Measurements from ENCODE around the gene SLC22A13. TPM values are rescaled to one million over a fixed set of nuclear protein-coding genes. Genes with fewer than 3 reads are reported as not detected.

SLC22A13 gene
- total RNA-seq, 4 donors from 2014 or later: 0.78 TPM; not detected in 3

- WGBS, 2 donors: 82 to 90% methylated on average over 3 to 4 of the region's 5 CpGs
These were observed 41.3 kb downstream of the SLC22A13 start for GRCh38 chr3:38306941-38307340.

DNA sequence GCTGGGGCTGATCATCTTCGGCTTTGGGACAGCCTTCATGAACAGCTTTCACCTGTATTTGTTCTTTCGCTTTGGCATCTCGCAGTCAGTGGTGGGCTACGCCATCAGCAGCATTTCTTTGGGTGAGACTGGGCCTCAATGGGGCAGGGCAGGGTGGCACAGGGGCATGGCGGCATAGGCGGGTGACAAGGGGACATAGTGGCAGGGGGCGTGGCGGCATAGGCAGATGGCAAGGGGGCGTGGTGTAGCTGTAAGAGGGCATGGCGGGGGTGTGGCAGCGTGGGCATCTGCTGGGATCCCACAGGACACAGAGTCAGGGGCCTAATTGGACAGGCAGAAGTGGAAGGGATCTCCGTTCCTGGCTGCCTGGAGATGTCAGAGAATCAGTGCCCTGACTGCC lies 42.0 kb downstream of the SLC22A13 start:
- Histone ChIP-seq H3K27me3 (no peaks in the 10 kb centered on the region), H3K36me3 (no peaks in the 10 kb centered on the region), H3K9me3 (peaks cover 0 to 4% (median 0%) of the 10 kb centered on the region in 4 donors), H3K4me3 (no peak overlapping the region), H3K4me1 (no peaks in the 10 kb centered on the region), H3K27ac (no peak overlapping the region)
- TF ChIP-seq EP300 (IDR thresholded peaks at IDR 0.05) (no peak), POLR2A (IDR thresholded peaks at IDR 0.05) (no peak)
- TF ChIP-seq, protein P1, sequence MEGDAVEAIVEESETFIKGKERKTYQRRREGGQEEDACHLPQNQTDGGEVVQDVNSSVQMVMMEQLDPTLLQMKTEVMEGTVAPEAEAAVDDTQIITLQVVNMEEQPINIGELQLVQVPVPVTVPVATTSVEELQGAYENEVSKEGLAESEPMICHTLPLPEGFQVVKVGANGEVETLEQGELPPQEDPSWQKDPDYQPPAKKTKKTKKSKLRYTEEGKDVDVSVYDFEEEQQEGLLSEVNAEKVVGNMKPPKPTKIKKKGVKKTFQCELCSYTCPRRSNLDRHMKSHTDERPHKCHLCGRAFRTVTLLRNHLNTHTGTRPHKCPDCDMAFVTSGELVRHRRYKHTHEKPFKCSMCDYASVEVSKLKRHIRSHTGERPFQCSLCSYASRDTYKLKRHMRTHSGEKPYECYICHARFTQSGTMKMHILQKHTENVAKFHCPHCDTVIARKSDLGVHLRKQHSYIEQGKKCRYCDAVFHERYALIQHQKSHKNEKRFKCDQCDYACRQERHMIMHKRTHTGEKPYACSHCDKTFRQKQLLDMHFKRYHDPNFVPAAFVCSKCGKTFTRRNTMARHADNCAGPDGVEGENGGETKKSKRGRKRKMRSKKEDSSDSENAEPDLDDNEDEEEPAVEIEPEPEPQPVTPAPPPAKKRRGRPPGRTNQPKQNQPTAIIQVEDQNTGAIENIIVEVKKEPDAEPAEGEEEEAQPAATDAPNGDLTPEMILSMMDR (IDR thresholded peaks at IDR 0.05): no peak
- DNase-seq (ENCODE audit: low spot score in 2 of 2): no peak
- WGBS, 2 donors: 85 to 91% methylated on average over 11 to 12 of the region's 12 CpGs

More at GRCh38 chr3:38306941-38307340, 41.3 kb downstream of the SLC22A13 start:
- no peak for DNase-seq (ENCODE audit: low spot score in 2 of 2)
- no peak for TF ChIP-seq EP300 (IDR thresholded peaks at IDR 0.05)
- TF ChIP-seq POLR2A (IDR thresholded peaks at IDR 0.05): no peak
- TF ChIP-seq, protein P1 (IDR thresholded peaks at IDR 0.05): no peak
- Histone ChIP-seq H3K36me3 (no peaks in the 10 kb centered on the region), H3K4me1 (no peaks in the 10 kb centered on the region), H3K27me3 (no peaks in the 10 kb centered on the region), H3K9me3 (peaks cover 0 to 4% (median 0%) of the 10 kb centered on the region in 4 donors), H3K27ac (no peak overlapping the region), H3K4me3 (no peak overlapping the region)

DNA sequence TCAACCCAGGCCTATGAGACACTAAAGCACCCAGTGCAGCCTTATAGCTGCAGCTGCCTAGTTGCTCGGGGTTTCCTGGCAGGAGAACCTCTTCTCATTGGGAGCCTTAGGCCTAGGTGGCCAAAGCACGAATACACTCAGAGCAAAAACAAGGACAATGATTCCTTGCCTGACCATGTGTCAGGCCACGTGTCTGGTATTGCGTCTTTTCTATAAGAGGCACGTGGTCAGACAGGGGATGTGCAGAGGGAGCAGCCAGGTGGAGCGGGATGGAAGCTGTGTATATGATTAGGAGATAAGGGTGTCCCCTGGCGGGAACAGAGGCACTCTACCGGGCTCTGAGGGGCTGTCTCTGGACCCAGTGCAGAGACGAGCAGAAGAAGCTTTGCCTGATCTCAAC lies 42.8 kb downstream of the SLC22A13 start:
- DNase-seq (ENCODE audit: low spot score in 2 of 2): no peak
- H3K27ac ChIP-seq: no peak overlapping the region
- no peaks in the 10 kb centered on the region for H3K36me3 ChIP-seq
- TF ChIP-seq POLR2A (IDR thresholded peaks at IDR 0.05) (no peak), EP300 (IDR thresholded peaks at IDR 0.05) (no peak)
- TF ChIP-seq, protein P1 (IDR thresholded peaks at IDR 0.05): no peak
- 86 to 90% methylated on average over 9 of the region's 9 CpGs for WGBS, 2 donors
- H3K27me3 ChIP-seq: no peaks in the 10 kb centered on the region
- H3K4me1 ChIP-seq: no peaks in the 10 kb centered on the region
- H3K4me3 ChIP-seq: no peak overlapping the region
- peaks cover 0 to 4% (median 0%) of the 10 kb centered on the region in 4 donors for H3K9me3 ChIP-seq

DNA sequence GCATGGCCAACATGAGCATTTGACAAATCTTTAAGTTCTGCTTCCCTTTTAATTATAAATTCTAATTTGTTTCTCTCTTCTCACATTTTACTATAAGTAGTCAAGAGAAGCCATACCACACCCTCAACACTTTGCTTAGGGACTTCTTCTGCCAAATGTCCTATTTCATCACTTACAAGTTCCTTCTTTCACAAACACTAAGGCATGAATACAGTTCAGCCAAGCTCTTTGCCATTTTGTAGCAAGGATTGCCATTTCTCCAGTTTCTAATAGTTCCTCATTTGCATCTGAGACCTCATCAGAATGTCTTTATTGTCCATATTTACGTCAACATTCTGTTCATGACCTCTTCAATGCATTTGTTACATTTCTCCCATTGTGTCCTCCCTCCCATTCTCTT lies 45.9 kb downstream of the SLC22A13 start:
- Histone ChIP-seq H3K27ac (no peak overlapping the region), H3K9me3 (no peaks in the 10 kb centered on the region), H3K4me1 (no peaks in the 10 kb centered on the region), H3K4me3 (no peak overlapping the region), H3K36me3 (no peaks in the 10 kb centered on the region), H3K27me3 (no peaks in the 10 kb centered on the region)
- no peak for DNase-seq (ENCODE audit: low spot score in 2 of 2)
- TF ChIP-seq EP300 (IDR thresholded peaks at IDR 0.05): no peak
- no peak for TF ChIP-seq POLR2A (IDR thresholded peaks at IDR 0.05)
- TF ChIP-seq, protein P1 (IDR thresholded peaks at IDR 0.05): no peak
- WGBS, 2 donors: 58 to 61% methylated on average over 1 of the region's 1 CpG

DNA sequence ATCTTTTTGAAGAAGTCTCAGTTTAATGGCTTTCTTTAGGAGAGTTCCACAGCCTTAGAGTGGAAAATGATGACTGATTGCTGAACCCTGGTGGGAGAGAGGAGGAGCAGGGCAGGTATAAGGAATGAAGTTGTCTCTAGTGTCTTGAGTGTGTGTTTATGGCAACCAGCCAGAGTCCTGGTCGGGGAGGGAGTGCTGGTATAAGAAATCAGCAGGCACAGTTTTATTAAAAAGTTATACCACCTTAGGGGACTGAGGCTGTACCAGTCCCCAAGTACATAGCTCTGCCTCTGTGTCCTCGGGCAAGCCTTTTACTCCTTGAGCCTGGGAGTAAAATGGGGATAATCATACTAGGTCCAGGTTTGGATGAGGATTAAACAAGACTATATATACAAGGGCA lies 46.3 kb downstream of the SLC22A13 start:
- Histone ChIP-seq H3K36me3 (no peaks in the 10 kb centered on the region), H3K4me3 (no peak overlapping the region), H3K9me3 (no peaks in the 10 kb centered on the region), H3K27ac (no peak overlapping the region), H3K4me1 (no peaks in the 10 kb centered on the region), H3K27me3 (no peaks in the 10 kb centered on the region)
- no peak for TF ChIP-seq EP300 (IDR thresholded peaks at IDR 0.05)
- TF ChIP-seq POLR2A (IDR thresholded peaks at IDR 0.05): no peak
- TF ChIP-seq, protein P1 (IDR thresholded peaks at IDR 0.05): no peak
- WGBS, 2 donors: 65 to 73% methylated on average over 2 of the region's 2 CpGs
- DNase-seq (ENCODE audit: low spot score in 2 of 2): no peak
